ENCODE data around the gene AAMDC. TPM values are rescaled to one million over a fixed set of nuclear protein-coding genes. Genes with fewer than 3 reads are reported as not detected.

AAMDC gene
- total RNA-seq, 1 experiment from 2014 or later = 13.0 TPM

- Mint-ChIP-seq H3K27me3 (ENCODE audit: insufficient read depth, unreplicated experiment) (no peaks in the 10 kb centered on the region), H3K27ac (ENCODE audit: low read depth, unreplicated experiment) (no peak overlapping the region), H3K4me1 (ENCODE audit: insufficient read depth, unreplicated experiment) (peaks cover 8% of the 10 kb centered on the region), H3K36me3 (ENCODE audit: insufficient read depth, unreplicated experiment) (peaks cover 14% of the 10 kb centered on the region), H3K9me3 (ENCODE audit: unreplicated experiment) (no peaks in the 10 kb centered on the region), H3K4me3 (ENCODE audit: unreplicated experiment) (no peak overlapping the region)
- intact Hi-C loops (cut with micrococcal nuclease) = no loop called here
- CTCF ChIA-PET = interaction anchor here (1.2 kb wide), 1 partner anchor 13 kb away, joined by 3 read pairs; no protein-coding TSS in a partner anchor
- BruUV-seq (replicated peaks) = no TSS peak
- TF ChIP-seq CTCF (IDR thresholded peaks at IDR 0.05; ENCODE audit: unreplicated experiment) = no peak
- DNase-seq (ENCODE audit: unreplicated experiment) = no peak
- POLR2A ChIA-PET = no interaction called here
These were observed 27.0 kb upstream of the AAMDC start for GRCh38 chr11:77793972-77794371.

- Mint-ChIP-seq H3K9me3 (ENCODE audit: unreplicated experiment) (no peaks in the 10 kb centered on the region), H3K27me3 (ENCODE audit: insufficient read depth, unreplicated experiment) (no peaks in the 10 kb centered on the region), H3K4me3 (ENCODE audit: unreplicated experiment) (no peak overlapping the region), H3K27ac (ENCODE audit: low read depth, unreplicated experiment) (no peak overlapping the region), H3K36me3 (ENCODE audit: insufficient read depth, unreplicated experiment) (peaks cover 12% of the 10 kb centered on the region), H3K4me1 (ENCODE audit: insufficient read depth, unreplicated experiment) (no peaks in the 10 kb centered on the region)
- TF ChIP-seq CTCF (IDR thresholded peaks at IDR 0.05; ENCODE audit: unreplicated experiment) = no peak
- ChIA-PET CTCF (no interaction called here), POLR2A (interaction anchor here (1.0 to 1.5 kb wide), 2 partner anchors 17 to 195 kb away, joined by 4 to 5 read pairs; partner anchors contain the start of gene INTS4)
- no peak for DNase-seq (ENCODE audit: unreplicated experiment)
- BruUV-seq (replicated peaks) = no TSS peak
- intact Hi-C loops (cut with micrococcal nuclease) = no loop called here
These were observed 21.6 kb upstream of the AAMDC start for GRCh38 chr11:77799338-77799737.

GRCh38 chr11:77800449-77800848 is 20.5 kb upstream of the AAMDC start:
- CTCF ChIA-PET = interaction anchor here (1.1 kb wide), 1 partner anchor 199 kb away, joined by 5 read pairs; no protein-coding TSS in a partner anchor
- no peak for TF ChIP-seq CTCF (IDR thresholded peaks at IDR 0.05; ENCODE audit: unreplicated experiment)
- intact Hi-C loops (cut with micrococcal nuclease) = no loop called here
- POLR2A ChIA-PET = interaction anchor here (1.5 kb wide), 1 partner anchor 194 kb away, joined by 4 read pairs; the partner anchor contains the start of gene INTS4
- H3K27me3 Mint-ChIP-seq (ENCODE audit: insufficient read depth, unreplicated experiment) = no peaks in the 10 kb centered on the region
- no peak overlapping the region for H3K4me3 Mint-ChIP-seq (ENCODE audit: unreplicated experiment)
- H3K4me1 Mint-ChIP-seq (ENCODE audit: insufficient read depth, unreplicated experiment) = no peaks in the 10 kb centered on the region
- peaks cover 12% of the 10 kb centered on the region for H3K36me3 Mint-ChIP-seq (ENCODE audit: insufficient read depth, unreplicated experiment)
- no peaks in the 10 kb centered on the region for H3K9me3 Mint-ChIP-seq (ENCODE audit: unreplicated experiment)
- no peak overlapping the region for H3K27ac Mint-ChIP-seq (ENCODE audit: low read depth, unreplicated experiment)
- BruUV-seq (replicated peaks) = no TSS peak
- DNase-seq (ENCODE audit: unreplicated experiment) = no peak

- POLR2A ChIA-PET = interaction anchor here (1.0 kb wide), 1 partner anchor 8 kb away, joined by 4 read pairs; no protein-coding TSS in a partner anchor
These were observed 19.5 kb upstream of the AAMDC start for GRCh38 chr11:77801477-77801876.

More at GRCh38 chr11:77801477-77801876, 19.5 kb upstream of the AAMDC start:
- no peaks in the 10 kb centered on the region for H3K27me3 Mint-ChIP-seq (ENCODE audit: insufficient read depth, unreplicated experiment)
- intact Hi-C loops (cut with micrococcal nuclease) = no loop called here
- peaks cover 3% of the 10 kb centered on the region for H3K4me1 Mint-ChIP-seq (ENCODE audit: insufficient read depth, unreplicated experiment)
- BruUV-seq (replicated peaks) = no TSS peak
- no peaks in the 10 kb centered on the region for H3K9me3 Mint-ChIP-seq (ENCODE audit: unreplicated experiment)
- CTCF ChIA-PET = interaction anchor here (0.6 to 1.1 kb wide), 3 partner anchors 19 to 314 kb away, joined by 3 to 5 read pairs (median 3); partner anchors contain the start of gene RSF1
- TF ChIP-seq CTCF (IDR thresholded peaks at IDR 0.05; ENCODE audit: unreplicated experiment) = no peak
- DNase-seq (ENCODE audit: unreplicated experiment) = no peak
- peaks cover 12% of the 10 kb centered on the region for H3K36me3 Mint-ChIP-seq (ENCODE audit: insufficient read depth, unreplicated experiment)
- H3K4me3 Mint-ChIP-seq (ENCODE audit: unreplicated experiment) = no peak overlapping the region
- no peak overlapping the region for H3K27ac Mint-ChIP-seq (ENCODE audit: low read depth, unreplicated experiment)
